IPS-18c (cell line): ENCODE results near the gene BSPH1.

Experiments used
- H3K4me3 ChIP-seq: 2 replicates; pipeline ENCODE4 v1.7.0; 2013; ENCODE audit warnings: low read depth, mild to moderate bottlenecking, low read length, moderate library complexity; ENCODE audit not compliant: insufficient read depth
- H3K9me3 ChIP-seq: one replicate; pipeline ENCODE4 v1.6.1; 2013; ENCODE audit warnings: mild to moderate bottlenecking, low read length, moderate library complexity; ENCODE audit not compliant: control insufficient read depth, insufficient read depth

The BSPH1 gene

GRCh38 chr19:47992070-47992469 lies at the start of gene BSPH1:
Gene BSPH1 (minus strand): TSS chr19:47992170. CDS start chr19:47992081, 89 bp downstream.
- Histone ChIP-seq H3K9me3 (peaks cover 2% of the 10 kb centered on the region), H3K4me3 (no peak within 1 kb of the TSS)

GRCh38 chr19:48036765-48037164 lies 44.8 kb upstream of the BSPH1 start:
- Histone ChIP-seq H3K9me3 (peaks cover 3% of the 10 kb centered on the region), H3K4me3 (no peak overlapping the region)

GRCh38 chr19:48033604-48034003 lies 41.6 kb upstream of the BSPH1 start:
- H3K4me3 ChIP-seq, result no peak overlapping the region
- peaks cover 8% of the 10 kb centered on the region for H3K9me3 ChIP-seq

- no peak overlapping the region for H3K4me3 ChIP-seq
These were observed 38.1 kb upstream of the BSPH1 start for GRCh38 chr19:48030073-48030472.

GRCh38 chr19:48029431-48029830 lies 37.5 kb upstream of the BSPH1 start:
- Histone ChIP-seq H3K4me3 (no peak overlapping the region), H3K9me3 (peaks cover 8% of the 10 kb centered on the region)

More at GRCh38 chr19:48030073-48030472, 38.1 kb upstream of the BSPH1 start:
- H3K9me3 ChIP-seq, result peaks cover 8% of the 10 kb centered on the region

- H3K4me3 ChIP-seq, result no peak overlapping the region
- H3K9me3 ChIP-seq, result peaks cover 5% of the 10 kb centered on the region
These were observed 33.5 kb upstream of the BSPH1 start for GRCh38 chr19:48025480-48025879.

- Histone ChIP-seq H3K9me3 (peaks cover 3% of the 10 kb centered on the region), H3K4me3 (no peak overlapping the region)
These were observed 31.5 kb upstream of the BSPH1 start for GRCh38 chr19:48023518-48023917.

- H3K9me3 ChIP-seq, result peaks cover 3% of the 10 kb centered on the region
- no peak overlapping the region for H3K4me3 ChIP-seq
These were observed 31.0 kb upstream of the BSPH1 start for GRCh38 chr19:48023011-48023410.

- Histone ChIP-seq H3K4me3 (no peak overlapping the region), H3K9me3 (peaks cover 3% of the 10 kb centered on the region)
These were observed 28.7 kb upstream of the BSPH1 start for GRCh38 chr19:48020686-48021085.

- no peak overlapping the region for H3K4me3 ChIP-seq
- no peaks in the 10 kb centered on the region for H3K9me3 ChIP-seq
These were observed 19.2 kb upstream of the BSPH1 start for GRCh38 chr19:48010932-48011758.

- H3K4me3 ChIP-seq, result no peak overlapping the region
- H3K9me3 ChIP-seq, result peaks cover 4% of the 10 kb centered on the region
These were observed 14.8 kb upstream of the BSPH1 start for GRCh38 chr19:48006762-48007161.

- no peak overlapping the region for H3K4me3 ChIP-seq
- H3K9me3 ChIP-seq, result peaks cover 7% of the 10 kb centered on the region
These were observed 12.3 kb upstream of the BSPH1 start for GRCh38 chr19:48004236-48004635.

- H3K9me3 ChIP-seq, result peaks cover 8% of the 10 kb centered on the region
These were observed 8.9 kb upstream of the BSPH1 start for GRCh38 chr19:48000846-48001245.

GRCh38 chr19:47998800-47999199 lies 6.8 kb upstream of the BSPH1 start:
- H3K9me3 ChIP-seq, result peaks cover 4% of the 10 kb centered on the region
- no peak overlapping the region; the same call in 1 of the 2 replicates for H3K4me3 ChIP-seq

More at GRCh38 chr19:48000846-48001245, 8.9 kb upstream of the BSPH1 start:
- H3K4me3 ChIP-seq, result no peak overlapping the region

GRCh38 chr19:47996230-47996727 lies 4.3 kb upstream of the BSPH1 start:
- H3K4me3 ChIP-seq, result no peak overlapping the region
- peaks cover 4% of the 10 kb centered on the region for H3K9me3 ChIP-seq

GRCh38 chr19:47994209-47994802 lies 2.3 kb upstream of the BSPH1 start, which contains the start of gene ELSPBP1:
Gene ELSPBP1 (plus strand): TSS chr19:47994632. CDS start chr19:48008668, 14,036 bp downstream.
- Histone ChIP-seq H3K4me3 (no peak within 1 kb of the TSS), H3K9me3 (peaks cover 4% of the 10 kb centered on the region)

- H3K4me3 ChIP-seq, result no peak overlapping the region
These were observed 670 bp downstream of the BSPH1 start for GRCh38 chr19:47991191-47991808.

GRCh38 chr19:47973529-47973928 lies 18.4 kb downstream of the BSPH1 start:
- Histone ChIP-seq H3K9me3 (peaks cover 2% of the 10 kb centered on the region), H3K4me3 (no peak overlapping the region)

More at GRCh38 chr19:47991191-47991808, 670 bp downstream of the BSPH1 start:
- peaks cover 2% of the 10 kb centered on the region for H3K9me3 ChIP-seq
